GM04504 (cell line): ENCODE data around the gene LATS2.

Source experiments
- DNase-seq: peaks from one replicate; pipeline ENCODE4 v3.0.0-alpha.2; 2012; ENCODE audit warnings: low read depth

The LATS2 gene

DNA sequence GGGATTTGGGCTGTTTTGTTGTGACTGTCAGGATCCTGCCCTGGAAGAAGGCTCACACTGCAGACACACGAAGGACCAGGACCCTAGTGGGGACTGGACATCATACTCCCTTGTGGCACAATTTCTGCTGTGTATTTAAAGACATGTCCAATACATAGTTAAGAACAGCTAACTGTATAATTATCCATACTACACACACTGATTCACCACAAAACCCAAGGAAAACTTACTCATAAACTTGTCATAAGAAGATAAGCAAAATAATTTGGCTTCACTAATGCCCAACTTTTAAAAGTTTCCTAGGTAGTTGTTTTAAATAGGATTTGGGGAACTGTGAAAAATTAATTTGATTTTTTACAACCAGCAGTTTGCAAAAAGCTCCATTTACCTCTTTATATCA, 46.1 kb downstream of the LATS2 start:
- no peak for DNase-seq

DNA sequence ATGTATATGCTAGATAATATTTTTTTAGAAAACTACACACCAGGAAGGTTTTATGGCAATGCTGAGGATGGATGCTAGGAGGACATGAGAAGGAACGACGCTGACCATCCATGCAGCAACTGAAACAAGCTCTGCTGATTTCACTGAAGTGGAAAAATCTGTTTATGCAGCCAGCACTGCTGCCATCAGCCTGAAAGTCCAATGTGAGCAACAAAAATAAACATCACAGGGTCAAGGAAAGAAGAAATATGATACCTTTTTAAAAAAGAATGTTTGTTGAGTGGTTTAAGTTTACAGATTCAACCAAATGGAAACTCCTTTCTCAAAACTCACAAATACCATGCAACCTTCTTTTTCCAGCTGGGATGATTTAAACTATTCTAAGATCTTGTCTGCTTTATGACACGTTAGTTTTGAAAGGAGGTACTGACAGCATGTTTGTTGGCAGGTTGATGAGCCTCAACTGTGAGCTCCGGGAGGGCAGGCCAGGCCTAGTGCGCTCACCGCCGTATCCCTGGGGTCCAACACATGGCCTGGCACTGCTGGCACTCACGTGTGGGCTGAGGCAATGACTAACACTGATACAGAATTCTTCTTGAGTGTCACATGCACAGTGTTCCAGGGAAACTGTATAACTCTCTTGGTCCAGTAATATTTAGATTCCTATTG, 46.8 kb downstream of the LATS2 start:
- peak; percentile 71 for DNase-seq

GRCh38 chr13:21014139-21014501, 47.3 kb downstream of the LATS2 start:
- DNase-seq = no peak

DNA sequence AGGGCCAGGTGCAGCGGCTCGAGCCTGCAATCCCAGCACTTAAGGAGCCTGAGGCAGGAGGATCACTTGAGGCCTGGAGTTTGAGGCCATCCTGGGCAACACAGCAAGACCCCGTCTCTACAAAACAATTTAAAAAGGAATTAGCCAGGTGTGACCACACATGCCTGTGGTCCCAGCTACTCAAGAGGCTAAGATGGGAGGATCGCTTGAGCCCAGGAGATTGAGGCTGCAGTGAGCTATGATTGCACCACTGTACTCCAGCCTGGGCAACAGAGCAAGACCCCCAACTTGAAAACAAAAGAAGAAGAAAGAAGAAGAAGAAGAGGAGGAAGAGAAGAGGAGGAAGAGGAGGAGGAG, 47.7 kb downstream of the LATS2 start:
- DNase-seq = no peak

GRCh38 chr13:21012841-21013681, 48.3 kb downstream of the LATS2 start:
- DNase-seq = no peak

- no peak for DNase-seq
Observed at GRCh38 chr13:21012211-21012610, 49.2 kb downstream of the LATS2 start.

- DNase-seq = no peak
Observed at GRCh38 chr13:21011378-21011777, 50.0 kb downstream of the LATS2 start.

GRCh38 chr13:21010621-21011020, 50.8 kb downstream of the LATS2 start:
- no peak for DNase-seq

GRCh38 chr13:21009036-21009435, 52.4 kb downstream of the LATS2 start:
- DNase-seq = no peak

DNA sequence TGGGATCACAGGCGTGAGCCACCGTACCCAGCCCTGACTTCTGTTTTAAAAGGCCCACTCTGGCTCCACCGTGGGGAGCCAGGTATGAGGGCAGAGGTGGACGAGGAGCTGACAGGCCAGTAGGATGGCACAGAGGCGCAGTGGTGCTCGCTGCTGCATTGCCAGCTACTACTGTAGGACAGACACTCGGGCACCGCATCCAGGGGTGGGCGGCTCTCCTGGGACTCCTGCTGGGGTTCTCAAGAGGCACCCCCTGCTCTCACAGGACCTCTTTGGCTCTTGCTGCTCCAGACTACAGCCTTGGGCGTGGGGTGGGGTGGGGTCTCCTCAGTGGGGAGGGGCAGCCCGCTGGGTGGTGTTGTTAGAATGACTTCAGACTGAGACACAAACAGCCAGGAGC, 53.4 kb downstream of the LATS2 start:
- DNase-seq = no peak

- DNase-seq = no peak
Observed at GRCh38 chr13:21006141-21007005, 55.0 kb downstream of the LATS2 start.

DNA sequence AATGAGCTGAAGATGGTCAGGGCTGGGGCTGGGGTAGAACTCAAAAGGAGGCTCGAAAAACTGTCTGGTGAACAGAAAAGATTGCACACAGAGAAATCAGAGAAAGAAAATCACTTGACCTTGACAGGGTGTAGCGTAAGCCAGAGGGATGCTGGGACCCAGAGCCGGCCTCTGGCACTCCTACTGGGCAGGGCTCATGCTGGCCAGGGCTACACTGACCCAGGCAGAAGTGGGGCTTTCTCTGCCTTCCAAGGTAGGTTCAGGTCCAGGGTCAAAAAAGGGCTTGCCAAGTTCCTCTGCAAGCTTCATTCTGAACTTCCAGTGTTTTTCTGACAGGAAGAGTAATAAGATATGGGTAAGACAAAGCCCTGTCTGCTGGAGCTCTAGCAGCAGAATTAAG, 56.2 kb downstream of the LATS2 start:
- DNase-seq = no peak

DNA sequence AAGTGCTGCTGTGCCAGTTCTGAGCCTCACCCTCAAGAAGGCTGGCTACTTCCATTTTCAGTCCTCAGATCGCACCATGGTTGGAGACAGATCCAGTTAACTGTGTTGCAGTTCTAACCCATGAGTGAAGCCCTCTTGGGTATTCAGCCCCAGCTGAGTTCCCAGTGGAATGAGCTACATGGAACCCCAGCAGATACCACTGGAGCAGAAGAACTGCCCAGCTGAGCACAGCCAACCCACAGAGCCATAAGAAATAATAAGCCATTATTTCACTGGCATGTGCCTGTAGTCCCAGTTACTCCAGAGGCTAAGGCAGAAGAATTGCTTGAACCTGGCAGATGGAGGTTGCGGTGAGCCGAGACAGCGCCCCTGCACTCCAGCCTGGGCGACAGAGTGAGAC, 59.9 kb downstream of the LATS2 start:
- no peak for DNase-seq

DNA sequence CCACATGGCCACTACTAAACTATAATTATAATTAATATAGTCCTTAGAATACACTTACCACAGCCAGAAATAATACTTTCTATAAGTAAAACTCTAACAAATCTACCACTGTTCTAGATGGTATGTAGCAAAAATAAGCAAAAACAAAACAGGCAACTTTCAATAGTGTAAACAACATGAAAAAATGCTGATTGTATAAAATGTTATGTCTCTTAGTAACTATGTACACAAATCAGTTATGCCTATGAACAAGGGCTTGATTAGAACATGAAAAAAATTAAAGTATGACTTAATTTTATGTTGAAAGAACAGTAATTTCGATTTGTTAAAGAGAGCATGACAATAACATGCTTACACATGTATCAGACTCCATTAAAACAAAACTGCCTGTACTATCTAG, 60.7 kb downstream of the LATS2 start:
- no peak for DNase-seq

- DNase-seq = no peak
Observed at GRCh38 chr13:20998649-20999415, 62.6 kb downstream of the LATS2 start.

DNA sequence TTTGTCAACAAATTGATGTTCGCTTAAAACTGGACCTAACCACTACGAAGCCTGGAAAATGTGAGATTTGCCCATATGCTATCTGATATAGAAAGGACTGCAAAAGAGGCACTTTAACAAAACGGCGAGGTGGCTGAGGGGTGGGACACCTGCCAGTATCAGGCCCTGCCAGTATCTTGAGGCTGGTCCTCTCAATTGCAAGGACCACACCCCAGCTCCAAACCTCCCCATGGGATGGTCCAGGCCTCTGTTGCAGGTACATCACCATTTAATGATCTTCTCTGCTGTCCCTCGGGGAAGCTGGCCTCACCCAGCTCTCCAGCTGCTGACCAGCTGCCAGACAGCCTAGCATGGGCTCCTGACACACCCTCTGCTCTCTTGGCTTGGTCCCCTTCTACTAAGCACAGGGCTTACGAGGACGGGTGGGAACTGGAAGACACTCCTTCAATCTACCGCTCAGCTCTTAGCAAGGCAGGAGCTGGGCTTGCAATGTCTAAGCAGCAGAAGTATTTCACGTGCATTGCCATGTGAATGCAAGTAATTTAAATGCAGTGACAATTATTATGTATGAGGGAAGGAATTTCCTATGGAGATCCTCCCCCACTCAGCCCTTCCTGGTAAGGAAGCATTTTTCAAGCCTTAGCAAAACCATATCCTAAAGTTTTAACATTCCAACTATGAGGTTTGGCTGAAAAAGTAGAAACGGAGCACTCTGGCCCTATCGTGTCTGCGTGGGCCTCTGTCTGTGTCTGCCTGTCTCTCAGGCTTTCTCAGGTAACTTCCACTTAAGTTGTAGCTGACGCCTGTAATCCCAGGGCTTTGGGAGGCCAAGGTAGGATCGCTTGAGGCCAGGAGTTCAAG, 63.9 kb downstream of the LATS2 start:
- DNase-seq = peak; percentile 95

- DNase-seq = no peak
Observed at GRCh38 chr13:20995245-20995838, 66.0 kb downstream of the LATS2 start.

DNA sequence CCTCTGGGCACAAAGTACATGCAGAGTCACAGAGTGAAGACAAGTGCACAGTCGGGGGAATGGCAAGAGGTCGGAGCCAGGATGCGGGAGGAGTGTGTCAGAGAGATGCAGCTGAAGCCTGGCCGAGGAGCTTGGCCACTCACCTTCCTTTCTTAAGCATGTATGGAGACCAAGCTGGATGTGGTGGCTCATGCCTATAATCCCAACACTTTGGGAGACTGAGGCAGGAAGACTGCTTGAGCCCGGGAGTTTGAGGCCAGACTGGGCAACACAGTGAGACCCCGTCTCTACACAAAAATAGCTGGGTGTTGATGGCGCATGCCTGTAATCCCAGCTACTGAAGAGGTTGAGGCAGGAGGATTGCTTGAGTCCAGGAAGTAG, 67.0 kb downstream of the LATS2 start:
- DNase-seq = no peak

GRCh38 chr13:20993661-20994440, 67.5 kb downstream of the LATS2 start:
- DNase-seq = peak; percentile 71

- no peak for DNase-seq
Observed at GRCh38 chr13:20993211-20993610, 68.2 kb downstream of the LATS2 start.
